PC-9 (cell line): ENCODE measurements around the gene RUSC1. TPM values are rescaled to one million over a fixed set of nuclear protein-coding genes. Genes with fewer than 3 reads are reported as not detected.

Experiments
- BruUV-seq: library from RNA; stranded (reverse); fragments of 400-500 nt; replicated peaks from 2 replicates; lab custom pipeline; 2021; lab: Mats Ljungman, UMichigan
- CTCF ChIA-PET: fragments of 300-600 bp; sonication (Branson Sonifier 250); formaldehyde crosslinking; loops from one replicate; lab custom pipeline; 2022; ENCODE audit warnings: antibody characterized with exemption; lab: Charles Lee
- POLR2A ChIA-PET: fragments of 300-600 bp; sonication (Branson Sonifier 250); formaldehyde crosslinking; loops from one replicate; lab custom pipeline; 2022; ENCODE audit warnings: antibody characterized with exemption; ENCODE audit not compliant: unreplicated experiment; lab: Charles Lee
- DNase-seq, 2 experiments: peaks; one replicate each; pipeline versions ENCODE4 v3.0.0 to v3.0.0-alpha.2; 2015 to 2022; ENCODE audit warnings: mixed read lengths in 1 of 2
- H2AFZ ChIP-seq: fragments of 200-600 bp; sonication (generic); 2 replicates; pipeline ENCODE4 v1.8.1; 2017; ENCODE audit warnings: antibody characterized with exemption
- H3F3A ChIP-seq: fragments of 200-600 bp; sonication (generic); 2 replicates; pipeline ENCODE4 v1.8.1; 2017; ENCODE audit warnings: antibody characterized with exemption, mild to moderate bottlenecking, low read depth; ENCODE audit not compliant: insufficient read depth
- H3K27ac ChIP-seq: fragments of 200-600 bp; sonication (generic); 2 replicates; pipeline ENCODE4 v1.6.1; 2016; ENCODE audit warnings: mixed run types
- H3K27me3 ChIP-seq: fragments of 200-600 bp; sonication (generic); 2 replicates; pipeline ENCODE4 v1.6.1; 2016; ENCODE audit warnings: low read depth, mixed run types; ENCODE audit not compliant: insufficient read depth
- H3K36me3 ChIP-seq: fragments of 200-600 bp; sonication (generic); 2 replicates; pipeline ENCODE4 v1.6.1; 2016; ENCODE audit warnings: low read depth, mixed run types
- H3K4me1 ChIP-seq: fragments of 200-600 bp; sonication (generic); replicated peaks from 2 replicates; pipeline ENCODE4 v1.6.1; 2016; ENCODE audit warnings: mixed run types; ENCODE audit not compliant: insufficient read depth
- H3K4me2 ChIP-seq: fragments of 200-600 bp; sonication (generic); 2 replicates; pipeline ENCODE4 v1.6.1; 2017; ENCODE audit warnings: mixed run types
- H3K4me3 ChIP-seq: fragments of 200-600 bp; sonication (generic); 2 replicates; pipeline ENCODE4 v1.6.1; 2016; ENCODE audit warnings: mixed run types
- H3K79me2 ChIP-seq: fragments of 200-600 bp; sonication (generic); 2 replicates; pipeline ENCODE4 v1.6.1; 2017; ENCODE audit warnings: low read depth, mixed run types
- H3K9me2 ChIP-seq: fragments of 200-600 bp; sonication (generic); 2 replicates; pipeline ENCODE4 v1.8.1; 2017; ENCODE audit warnings: mild to moderate bottlenecking; ENCODE audit not compliant: insufficient read depth
- H3K9me3 ChIP-seq: fragments of 200-600 bp; sonication (generic); 2 replicates; pipeline ENCODE4 v1.8.1; 2016; ENCODE audit warnings: low read depth; ENCODE audit not compliant: insufficient read depth
- H4K20me1 ChIP-seq: fragments of 200-600 bp; sonication (generic); 2 replicates; pipeline ENCODE4 v1.8.1; 2017; ENCODE audit not compliant: insufficient read depth
- CTCF ChIP-seq: fragments of 200-600 bp; sonication (generic); conservative IDR thresholded peaks from 2 replicates; pipeline ENCODE4 v1.6.1; 2017; ENCODE audit warnings: mixed run types, antibody characterized with exemption, mild to moderate bottlenecking, moderate library complexity
- EZH2 ChIP-seq: fragments of 200-600 bp; sonication (generic); IDR thresholded peaks from 2 replicates; pipeline ENCODE4 v1.8.0; 2017; ENCODE audit warnings: antibody characterized with exemption, low read depth
- intact Hi-C: fragments of 100-400 bp; cut with micrococcal nuclease; formaldehyde crosslinking; loops from one replicate; pipeline ENCODE4 v1.10.0; 2022; ENCODE audit not compliant: unreplicated experiment
- total RNA-seq: library from RNA; stranded (reverse); gene quantifications from 2 replicates; pipeline ENCODE4 v1.2.3, GENCODE V29; 2021

RUSC1 gene
- total RNA-seq, 1 experiment from 2014 or later: 43.4 TPM

GRCh38 chr1:155316922-155317321 is 3.8 kb upstream of the RUSC1 start:
- TF ChIP-seq EZH2 (no peak), CTCF (no peak)
- H3K27ac ChIP-seq: no peak overlapping the region
- BruUV-seq: no TSS peak
- H3K4me3 ChIP-seq: no peak overlapping the region
- peaks cover 10% of the 10 kb centered on the region for H3K36me3 ChIP-seq
- H3K9me3 ChIP-seq: no peaks in the 10 kb centered on the region; the same call in 1 of the 2 replicates
- H3K4me1 ChIP-seq: no peaks in the 10 kb centered on the region
- H3F3A ChIP-seq: peaks cover 58% of the 10 kb centered on the region
- intact Hi-C loops: no loop called here
- H3K79me2 ChIP-seq: peaks cover 13% of the 10 kb centered on the region
- CTCF ChIA-PET: no interaction called here
- H4K20me1 ChIP-seq: peaks cover 4% of the 10 kb centered on the region; the same call in 1 of the 2 replicates
- no peak for DNase-seq
- H2AFZ ChIP-seq: no peak overlapping the region
- POLR2A ChIA-PET: interaction anchor here (0.6 kb wide), 1 partner anchor 132 kb away, joined by 5 read pairs; no protein-coding TSS in a partner anchor
- H3K27me3 ChIP-seq: no peaks in the 10 kb centered on the region
- H3K9me2 ChIP-seq: no peaks in the 10 kb centered on the region
- H3K4me2 ChIP-seq: no peak overlapping the region

DNA sequence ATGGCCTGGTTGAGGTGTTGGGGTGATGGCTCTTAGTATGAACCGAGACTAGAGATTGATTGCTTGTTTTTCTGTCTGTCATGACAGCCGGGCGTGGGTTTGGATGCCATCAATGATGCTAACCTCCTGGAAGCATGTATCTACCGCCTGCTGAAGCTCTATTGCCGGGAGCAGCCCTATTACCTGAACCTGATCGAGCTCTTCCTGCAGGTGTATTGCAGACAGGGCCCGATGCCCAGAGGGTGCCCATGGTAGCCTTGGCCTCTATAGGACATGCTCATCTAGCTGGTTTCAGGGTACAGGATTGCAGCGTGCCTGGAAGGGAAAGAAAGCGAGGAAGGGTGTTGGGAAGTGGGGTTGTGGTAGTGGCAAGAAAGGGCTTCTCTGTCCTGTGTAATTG is 2.6 kb upstream of the RUSC1 start:
- Histone ChIP-seq H3K4me1 (peaks cover 9% of the 10 kb centered on the region; the same call in 1 of the 2 replicates), H3K36me3 (peaks cover 10% of the 10 kb centered on the region; the same call in 1 of the 2 replicates), H3K27ac (no peak overlapping the region), H3F3A (peaks cover 58% of the 10 kb centered on the region), H3K4me3 (no peak overlapping the region), H3K9me3 (no peaks in the 10 kb centered on the region; the same call in 1 of the 2 replicates), H2AFZ (no peak overlapping the region), H3K4me2 (no peak overlapping the region), H3K9me2 (no peaks in the 10 kb centered on the region), H3K27me3 (no peaks in the 10 kb centered on the region), H3K79me2 (peaks cover 3% of the 10 kb centered on the region), H4K20me1 (peaks cover 4% of the 10 kb centered on the region)
- BruUV-seq: no TSS peak
- intact Hi-C loops: no loop called here
- ChIA-PET POLR2A (interaction anchor here (0.7 kb wide), 2 partner anchors 67 to 77 kb away, joined by 3 to 4 read pairs; a partner anchor contains a TSS), CTCF (no interaction called here)
- no peak for DNase-seq
- no peak for TF ChIP-seq CTCF
- no peak for TF ChIP-seq EZH2

GRCh38 chr1:155319536-155319935 is 1.2 kb upstream of the RUSC1 start:
- intact Hi-C loops: no loop called here
- Histone ChIP-seq H3K9me3 (no peaks in the 10 kb centered on the region; the same call in 1 of the 2 replicates), H3K27ac (no peak overlapping the region), H4K20me1 (peaks cover 4% of the 10 kb centered on the region), H3K4me3 (no peak overlapping the region), H3F3A (peaks cover 57% of the 10 kb centered on the region), H3K9me2 (no peaks in the 10 kb centered on the region), H3K4me2 (no peak overlapping the region), H3K36me3 (0 out of 2 replicates have a peak, but pooled peaks cover 6% of the 10 kb centered on the region), H3K27me3 (no peaks in the 10 kb centered on the region), H3K4me1 (peaks cover 9% of the 10 kb centered on the region; the same call in 1 of the 2 replicates), H2AFZ (no peak overlapping the region), H3K79me2 (peaks cover under 1% of the 10 kb centered on the region; the same call in 1 of the 2 replicates)
- no peak for DNase-seq
- ChIA-PET POLR2A (no interaction called here), CTCF (no interaction called here)
- no peak for TF ChIP-seq EZH2
- no peak for TF ChIP-seq CTCF
- BruUV-seq: no TSS peak
